ENCODE data around the gene PLK3. TPM values are rescaled to one million over a fixed set of nuclear protein-coding genes. Genes with fewer than 3 reads are reported as not detected.

Gene PLK3
- total and polyA plus RNA-seq, 9 of the 15 experiments (the other 6 are each of a cell fraction or from before 2014, with no cell fraction given): 0.52 to 22.7 (median 11.0) TPM

GRCh38 chr1:44798481-44799365 is 1.5 kb upstream of the PLK3 start:
- 75% methylated on average over 10 of the region's 10 CpGs for WGBS (ENCODE audit: insufficient coverage, low coverage, missing lambda C conversion rate)
- no peak for ATAC-seq
- Histone ChIP-seq H4K20me1 (replicated peaks; ENCODE audit: control insufficient read depth, insufficient read depth, low read length) (no peaks in the 10 kb centered on the region), H3K36me3 (ENCODE audit: control insufficient read depth, insufficient read depth, low read length) (peaks cover 20% of the 10 kb centered on the region), H3K27me3 (ENCODE audit: control insufficient read depth in 2 of 2, insufficient read depth in 2 of 2, low read length in 2 of 2) (no peaks in the 10 kb centered on the region; a peak in 1 of 5 replicates), H3K9me3 (replicated peaks; ENCODE audit: control insufficient read depth, insufficient read depth, low read depth, low read length) (no peaks in the 10 kb centered on the region), H3K27ac (ENCODE audit: extremely low read depth, low read depth, low read length) (0 out of 3 replicates have a peak overlapping the region, but pooled peaks have one; percentile 32), H2AFZ (ENCODE audit: low read depth, low read length) (peak overlapping the region; percentile 72), H3K4me3 (no peak overlapping the region), H3K9ac (ENCODE audit: insufficient read depth in 1 of 2, low read depth in 2 of 2, low read length in 2 of 2) (peak overlapping the region; percentile 31 to 88; a peak in 3 of 4 replicates), H3K9me1 (ENCODE audit: control insufficient read depth, insufficient read depth, low read length) (peaks cover 5% of the 10 kb centered on the region), H3K4me1 (replicated peaks in 1 of 2; ENCODE audit: control insufficient read depth in 2 of 2, insufficient read depth in 2 of 2, low read length in 2 of 2) (peaks cover 23 to 51% of the 10 kb centered on the region in 2 experiments), H3K4me2 (ENCODE audit: insufficient read depth, low read length) (no peak overlapping the region; the same call in 1 of the 2 replicates), H3K79me2 (ENCODE audit: control insufficient read depth, insufficient read depth, low read length) (peaks cover 20% of the 10 kb centered on the region)
- POLR2A ChIA-PET: interaction anchor here (0.9 to 16.9 kb wide), 9 partner anchors 9 to 770 kb away, joined by 3 to 594 read pairs (median 5); partner anchors contain the start of genes BTBD19 and UROD
- peak; percentile 72 for FAIRE-seq
- CTCF ChIA-PET (ENCODE audit: low intra/inter-chr PET ratio): no interaction called here
- in situ Hi-C loops (cut with MboI): loop anchor here (10.0 kb wide), 1 partner anchor 506 kb away; no protein-coding TSS in a partner anchor
- no TSS peak for BruUV-seq (replicated peaks)
- no peak for TF ChIP-seq ZNF347 (CRISPR knock-in tag; IDR thresholded peaks at IDR 0.05; ENCODE audit: low read depth)
- peak; percentile 21 for TF ChIP-seq MAFG (tag; conservative IDR thresholded peaks at IDR 0.05)
- no peak for TF ChIP-seq STAG1 (CRISPR knock-in tag; IDR thresholded peaks at IDR 0.05; ENCODE audit: borderline replicate concordance)
- peak; percentile 67 for TF ChIP-seq C11orf30 (IDR thresholded peaks at IDR 0.05; ENCODE audit: low read depth)
- TF ChIP-seq ZNF316 (IDR thresholded peaks at IDR 0.05): peak; percentile 85
- 0 out of 2 replicates have a peak, but pooled peaks have one; percentile 16 for TF ChIP-seq SP1 (CRISPR knock-in tag; IDR thresholded peaks at IDR 0.05)
- 0 out of 2 replicates have a peak, but pooled peaks have one; percentile 3 for TF ChIP-seq KAT7 (CRISPR knock-in tag; IDR thresholded peaks at IDR 0.05; ENCODE audit: borderline replicate concordance)
- no peak for TF ChIP-seq RUNX1 (IDR thresholded peaks at IDR 0.05; ENCODE audit: low read depth)
- TF ChIP-seq CUX1 (CRISPR knock-in tag; IDR thresholded peaks at IDR 0.05): 0 out of 2 replicates have a peak, but pooled peaks have one; percentile 27
- intact Hi-C loops (cut with micrococcal nuclease): no loop called here
- no peak for DNase-seq (ENCODE audit: extremely low read depth in 1 of 4, low spot score in 3 of 4)
